Activated T-helper 1 cell treated with anti-CD3 and anti-CD28 coated beads, Interleukin-2, amount 50 U/mL, for 16 hours (primary cell): Measurements from ENCODE around the gene GJB6.

ENCODE experiments used
- DNase-seq, 2 donors: peaks; one replicate each; pipeline ENCODE4 v3.0.0-alpha.2; 2020; ENCODE audit warnings: low read depth in 1 of 2, low spot score in 1 of 2

GJB6 gene

DNA sequence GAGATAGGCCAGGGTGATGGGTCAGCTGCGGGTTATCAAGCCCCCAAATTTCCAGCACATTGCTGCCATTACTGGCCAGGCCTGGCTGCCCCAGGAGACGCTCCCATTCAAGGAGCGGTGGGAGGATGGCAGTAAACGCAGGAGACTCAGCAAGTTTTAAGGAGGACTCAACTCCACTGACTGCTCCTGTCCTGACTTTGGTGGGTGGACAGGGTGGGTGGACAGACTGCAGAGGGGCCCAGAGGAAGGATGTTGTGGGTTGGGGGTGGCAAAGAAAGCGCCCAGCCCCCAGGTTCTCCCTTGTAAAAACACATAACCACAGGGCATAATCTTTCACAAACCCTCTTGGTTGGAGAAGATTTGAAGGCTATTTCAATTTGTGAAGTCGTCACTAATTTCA is 4.4 kb downstream of the GJB6 start:
- DNase-seq, result no peak

DNA sequence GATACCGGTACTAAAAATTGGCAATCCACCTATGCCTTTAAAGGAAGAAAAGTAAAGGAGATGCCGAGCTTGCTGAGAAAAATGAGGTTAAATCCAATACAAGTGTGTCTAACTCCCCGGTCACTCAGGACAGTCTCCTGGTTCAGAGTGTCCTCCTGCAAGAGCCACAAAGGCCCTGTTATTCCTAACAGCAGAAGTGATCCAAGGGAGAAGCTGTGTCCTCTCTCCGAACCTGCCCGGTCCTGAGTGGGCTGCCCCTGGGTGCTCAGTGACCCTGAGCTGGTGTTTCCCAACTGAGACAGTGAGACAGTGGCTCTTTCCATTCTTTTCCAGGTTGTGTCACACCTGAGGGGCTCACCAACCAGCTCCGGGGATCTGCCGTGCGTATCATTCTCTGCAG is 4.8 kb downstream of the GJB6 start:
- no peak for DNase-seq

DNA sequence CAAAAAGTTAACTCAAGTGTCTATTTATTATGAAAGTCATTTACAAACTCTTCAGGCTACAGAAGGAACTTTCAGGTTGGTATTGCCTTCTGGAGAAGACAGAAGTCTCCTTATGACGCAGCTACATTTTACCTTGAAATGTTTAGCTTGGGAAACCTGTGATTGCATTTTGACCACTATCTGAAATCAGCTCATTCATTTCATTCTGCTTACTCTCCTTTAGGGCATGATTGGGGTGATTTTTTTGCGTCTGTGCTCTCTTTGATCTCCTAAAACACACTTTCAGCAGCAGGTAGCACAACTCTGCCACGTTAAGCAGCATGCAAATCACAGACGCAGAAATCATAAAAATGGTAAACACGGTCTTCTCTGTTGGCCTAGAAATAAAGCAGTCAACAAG is 9.6 kb downstream of the GJB6 start:
- DNase-seq, result no peak

DNA sequence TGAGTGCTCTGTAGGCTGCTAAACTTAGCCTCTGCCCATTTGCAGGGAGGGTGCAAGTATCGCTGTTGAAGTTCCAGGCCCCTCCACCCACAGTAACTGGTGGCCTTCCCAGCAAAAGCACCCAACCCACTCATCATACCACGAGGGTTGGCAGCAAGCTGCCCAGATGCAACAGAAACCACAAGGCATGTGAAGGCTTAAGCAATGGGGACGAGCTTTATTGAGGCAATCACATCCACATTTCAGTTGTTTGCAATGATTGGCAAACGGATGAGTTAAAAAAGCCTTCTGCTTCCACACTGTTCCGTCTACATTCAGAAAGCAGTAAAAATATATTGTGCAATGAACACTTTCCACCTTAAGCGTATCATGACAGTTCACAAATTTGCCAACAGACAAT is 10.3 kb downstream of the GJB6 start:
- DNase-seq, result no peak

DNA sequence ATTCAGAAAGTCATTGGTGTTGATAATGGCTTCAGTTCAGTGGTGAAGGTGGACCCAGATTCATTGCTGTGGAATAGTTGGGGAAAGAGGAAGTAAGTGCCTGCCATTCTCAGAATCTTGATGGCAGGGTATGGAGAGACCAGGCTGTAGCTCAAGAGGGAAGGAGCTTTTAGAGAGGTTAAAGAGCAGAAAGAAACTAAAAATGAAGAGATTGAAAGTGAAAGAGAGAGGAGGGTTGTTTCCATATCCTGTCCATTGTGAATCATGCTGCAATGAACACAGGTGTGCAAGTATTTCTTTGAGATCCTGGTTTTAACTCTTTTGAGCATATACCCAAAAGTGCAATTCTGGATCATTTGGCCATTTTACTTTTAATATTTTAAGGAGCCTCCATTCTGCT is 12.5 kb downstream of the GJB6 start:
- DNase-seq, result no peak

DNA sequence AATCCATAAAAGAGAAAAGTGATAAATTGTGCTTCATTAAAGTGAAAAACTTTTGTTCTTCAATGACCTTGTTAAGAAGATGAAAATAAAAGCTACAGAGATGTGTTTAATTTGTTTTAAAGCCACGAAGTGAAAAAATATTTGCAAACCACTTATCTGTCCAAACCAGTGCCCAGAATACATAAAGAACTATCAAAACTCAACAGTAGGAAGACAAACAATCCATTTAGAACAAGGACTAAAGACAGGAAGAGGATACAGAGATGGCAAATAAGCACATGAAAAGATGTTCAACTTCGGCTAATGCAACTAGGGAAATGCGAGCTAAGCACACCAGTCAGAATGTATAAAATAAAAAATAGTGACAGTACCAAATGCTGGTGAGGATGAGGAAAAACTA is 15.0 kb downstream of the GJB6 start:
- no peak for DNase-seq

DNA sequence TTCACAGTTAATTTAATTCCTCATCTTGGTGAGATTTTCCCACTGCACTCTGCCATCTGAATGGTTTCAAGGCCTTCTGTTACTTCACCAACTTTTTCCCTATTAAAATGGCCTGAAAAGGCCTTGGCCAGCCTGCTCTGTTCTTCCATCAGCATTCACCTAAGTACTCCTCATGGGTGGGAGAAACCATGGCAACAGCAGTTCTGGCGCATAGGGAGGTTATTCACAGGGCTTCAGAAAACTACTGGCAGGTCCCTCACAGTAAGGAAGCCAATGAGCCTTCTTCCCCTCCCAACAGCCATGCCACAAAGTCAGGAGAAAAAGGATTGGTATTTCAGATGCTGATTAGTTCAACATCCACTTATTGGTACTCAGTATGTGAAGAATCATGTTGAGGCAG is 22.2 kb downstream of the GJB6 start:
- DNase-seq, result no peak

DNA sequence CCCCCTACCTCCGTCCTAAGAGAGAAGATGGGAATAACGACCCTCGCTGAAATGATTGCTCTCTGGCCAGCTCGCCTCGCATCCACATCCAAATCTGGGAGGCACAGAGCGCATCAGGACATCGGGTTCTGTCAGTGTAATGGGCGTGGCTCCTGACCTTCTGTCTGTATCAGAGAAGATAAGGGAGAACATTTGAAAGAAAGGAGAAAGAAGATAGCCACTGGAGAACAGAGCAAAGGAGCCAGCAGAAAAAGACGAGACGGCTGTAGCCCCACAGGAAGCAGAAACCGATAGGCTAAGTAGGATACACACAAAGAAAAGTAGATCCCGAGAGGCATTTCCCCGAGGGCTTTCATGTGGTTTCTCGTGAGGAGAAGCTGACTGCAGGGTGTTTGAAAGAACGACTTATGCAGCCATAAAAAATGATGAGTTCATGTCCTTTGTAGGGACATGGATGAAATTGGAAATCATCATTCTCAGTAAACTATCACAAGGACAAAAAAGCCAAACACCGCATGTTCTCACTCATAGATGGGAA is 25.4 kb downstream of the GJB6 start:
- no peak for DNase-seq

DNA sequence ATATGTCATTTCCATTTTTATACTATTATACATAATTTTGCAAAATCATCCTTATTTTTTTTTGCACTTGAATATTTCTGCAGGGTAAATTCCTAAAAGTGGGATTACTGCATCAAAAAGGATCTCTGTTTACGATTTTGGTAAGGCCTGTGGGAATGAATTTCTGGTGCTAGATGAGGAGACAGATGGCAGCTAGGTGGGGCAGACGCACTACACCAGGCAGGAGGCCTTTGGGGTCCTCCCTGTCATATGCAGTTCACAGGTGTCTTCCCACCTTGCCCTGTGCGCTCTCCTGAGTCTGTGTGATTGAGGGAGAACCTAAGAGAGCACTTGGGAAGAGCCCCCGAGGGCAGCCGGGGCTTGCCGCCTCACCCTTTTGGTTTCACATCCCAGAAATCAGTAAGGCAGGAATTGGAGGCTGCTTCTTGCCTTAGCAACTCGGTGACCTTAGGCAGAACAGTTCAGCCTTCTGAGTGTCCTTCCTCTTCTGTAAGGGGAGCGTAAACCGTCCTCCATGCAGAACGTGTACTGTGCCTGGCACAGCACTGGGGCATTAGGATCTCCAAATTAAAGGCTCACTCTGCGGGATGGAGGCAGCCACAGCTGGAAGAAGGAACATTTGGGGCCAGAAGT is 25.9 kb downstream of the GJB6 start:
- DNase-seq, result no peak

DNA sequence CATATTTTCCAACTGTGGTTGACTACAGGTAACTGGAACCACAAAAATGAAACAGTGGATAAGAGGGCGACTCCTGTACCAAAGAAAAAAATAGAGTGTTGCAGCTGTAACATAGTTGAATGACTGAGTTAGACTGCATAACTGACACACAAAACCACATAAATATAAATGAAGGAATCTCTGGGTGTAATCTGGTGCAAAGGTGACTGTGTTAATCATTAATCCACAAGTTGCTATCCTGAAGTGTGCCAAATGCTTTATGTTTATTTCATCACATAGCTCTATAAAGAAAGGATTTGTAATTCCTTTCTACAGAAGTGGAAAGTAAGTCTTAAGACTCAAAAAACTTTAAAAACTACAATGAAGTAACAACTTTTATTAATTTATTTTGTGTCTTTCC is 33.3 kb downstream of the GJB6 start:
- DNase-seq, result no peak

DNA sequence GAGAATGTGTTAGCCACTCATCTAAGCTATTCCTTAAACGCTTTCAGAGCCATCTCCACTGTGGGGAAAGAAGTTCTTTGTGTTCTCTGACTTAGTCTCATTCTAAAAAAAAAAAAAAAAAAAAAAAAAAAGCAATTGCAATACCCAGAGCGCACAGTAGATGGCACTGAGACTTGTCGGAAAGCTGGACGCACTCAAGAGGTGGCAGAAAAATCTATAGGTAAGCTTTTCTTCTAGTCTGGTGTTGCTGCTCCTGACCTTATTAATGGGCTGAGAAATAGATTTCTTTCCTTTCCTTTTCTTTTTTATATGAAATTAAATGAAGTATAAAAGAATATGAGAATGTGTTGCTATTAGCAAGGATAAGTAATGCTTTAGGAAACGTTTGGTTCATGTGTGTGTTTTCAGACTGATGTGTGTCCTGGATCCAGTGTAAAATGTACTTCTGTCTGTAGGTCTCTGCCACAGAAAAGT is 34.7 kb downstream of the GJB6 start:
- no peak for DNase-seq

DNA sequence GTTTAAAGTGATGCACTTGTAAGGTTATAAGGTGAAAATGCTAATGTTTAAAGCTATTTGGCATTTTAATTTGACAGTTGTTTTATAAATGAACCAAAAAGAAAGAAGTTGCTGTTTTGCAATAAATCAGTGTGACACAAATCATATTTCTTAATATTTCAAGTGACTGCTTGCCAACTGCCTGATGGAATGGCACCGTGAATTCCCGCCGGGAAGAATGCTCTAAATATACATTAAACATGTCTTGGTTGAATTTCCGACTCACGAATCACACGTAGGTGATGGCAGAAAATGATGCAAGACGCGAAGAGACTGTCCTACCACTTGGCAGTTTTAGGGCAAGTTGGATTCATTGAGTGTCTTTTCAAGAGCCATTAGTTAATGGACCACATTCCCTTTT is 36.3 kb downstream of the GJB6 start:
- no peak for DNase-seq

DNA sequence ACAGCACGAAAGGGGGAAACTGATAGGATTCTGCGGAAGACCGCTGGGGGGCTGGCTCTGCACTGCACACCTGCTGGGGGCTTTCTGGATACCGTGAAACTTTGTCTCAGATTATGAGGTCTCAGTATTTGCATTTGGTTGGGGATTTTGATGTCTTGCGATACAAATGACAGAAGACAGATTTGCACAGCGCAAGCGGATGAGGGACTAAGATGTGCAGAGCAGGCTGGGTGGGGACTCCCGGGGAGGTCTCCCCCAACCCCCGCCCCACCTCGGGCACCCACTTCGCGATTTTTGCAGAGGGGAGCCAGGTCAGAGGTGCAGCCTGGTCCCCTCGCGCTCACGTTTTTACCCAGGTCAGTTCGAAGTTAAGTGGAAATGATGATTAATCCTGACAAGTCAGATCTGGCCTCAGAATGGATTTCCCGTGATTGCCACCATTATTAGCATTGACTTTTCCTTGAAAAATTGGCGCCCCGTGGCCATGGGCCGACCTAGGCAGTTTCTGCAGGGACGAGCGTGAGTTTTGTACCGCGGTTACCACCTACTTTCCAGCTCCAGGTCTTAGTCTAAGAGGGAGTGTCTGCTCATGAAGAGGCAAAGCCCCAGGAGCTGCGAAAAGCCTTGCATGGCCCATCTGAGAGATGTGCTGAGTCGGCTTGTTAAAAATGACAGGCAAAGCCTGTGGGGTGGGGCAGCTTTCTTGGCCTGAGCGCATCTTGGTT is 38.0 kb downstream of the GJB6 start:
- DNase-seq, result no peak

DNA sequence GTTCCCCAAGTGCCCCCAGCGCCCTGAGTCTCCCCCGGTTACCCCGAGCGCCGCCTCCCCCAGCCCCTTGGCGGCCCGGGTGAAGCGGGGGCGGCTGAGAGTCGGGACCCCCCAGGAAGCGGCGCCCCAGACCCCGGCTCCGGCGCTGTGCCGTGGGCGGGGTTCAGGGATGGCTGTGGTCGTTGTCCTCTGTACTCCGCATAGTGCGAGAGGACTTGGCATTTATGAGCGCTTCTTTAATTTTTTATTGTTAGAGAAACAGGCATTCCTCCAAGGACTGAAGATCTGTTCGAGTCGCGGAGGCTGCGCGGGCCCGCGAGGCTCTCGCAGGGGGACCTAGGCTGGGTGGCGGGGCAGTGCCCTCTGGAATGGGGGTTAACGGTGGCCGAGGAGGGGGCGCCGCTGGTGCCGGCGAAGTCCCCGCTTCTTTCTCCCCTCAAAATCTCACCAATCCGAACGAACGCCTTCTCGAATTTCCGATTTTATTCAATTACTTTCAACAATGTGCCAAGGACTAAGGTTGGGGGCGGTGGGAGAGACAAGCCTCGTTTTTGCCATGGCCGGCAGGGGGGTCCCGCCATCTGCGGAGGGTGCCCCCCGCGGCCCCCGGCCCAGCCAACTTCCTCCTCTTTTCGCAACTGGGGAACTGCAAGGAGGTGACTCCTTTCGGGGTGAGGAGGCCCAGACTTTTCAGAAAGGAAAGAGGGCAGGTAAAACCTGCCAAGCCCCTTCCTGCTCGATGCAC is 38.8 kb downstream of the GJB6 start:
- no peak for DNase-seq

DNA sequence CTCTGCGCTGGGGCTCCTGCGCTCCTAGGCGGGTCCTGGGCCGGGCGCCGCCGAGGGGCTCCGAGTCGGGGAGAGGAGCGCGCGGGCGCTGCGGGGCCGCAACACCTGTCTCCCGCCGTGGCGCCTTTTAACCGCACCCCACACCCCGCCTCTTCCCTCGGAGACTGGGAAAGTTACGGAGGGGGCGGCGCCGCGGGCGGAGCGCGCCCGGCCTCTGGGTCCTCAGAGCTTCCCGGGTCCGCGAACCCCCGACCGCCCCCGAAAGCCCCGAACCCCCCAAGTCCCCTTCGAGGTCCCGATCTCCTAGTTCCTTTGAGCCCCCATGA is 39.3 kb downstream of the GJB6 start, which contains the start of gene GJB2:
Gene GJB2 (minus strand): TSS at position 103 of the 326 bp plus-strand sequence. CDS start 3,357 bp downstream, outside the sequence.
- no peak for DNase-seq

DNA sequence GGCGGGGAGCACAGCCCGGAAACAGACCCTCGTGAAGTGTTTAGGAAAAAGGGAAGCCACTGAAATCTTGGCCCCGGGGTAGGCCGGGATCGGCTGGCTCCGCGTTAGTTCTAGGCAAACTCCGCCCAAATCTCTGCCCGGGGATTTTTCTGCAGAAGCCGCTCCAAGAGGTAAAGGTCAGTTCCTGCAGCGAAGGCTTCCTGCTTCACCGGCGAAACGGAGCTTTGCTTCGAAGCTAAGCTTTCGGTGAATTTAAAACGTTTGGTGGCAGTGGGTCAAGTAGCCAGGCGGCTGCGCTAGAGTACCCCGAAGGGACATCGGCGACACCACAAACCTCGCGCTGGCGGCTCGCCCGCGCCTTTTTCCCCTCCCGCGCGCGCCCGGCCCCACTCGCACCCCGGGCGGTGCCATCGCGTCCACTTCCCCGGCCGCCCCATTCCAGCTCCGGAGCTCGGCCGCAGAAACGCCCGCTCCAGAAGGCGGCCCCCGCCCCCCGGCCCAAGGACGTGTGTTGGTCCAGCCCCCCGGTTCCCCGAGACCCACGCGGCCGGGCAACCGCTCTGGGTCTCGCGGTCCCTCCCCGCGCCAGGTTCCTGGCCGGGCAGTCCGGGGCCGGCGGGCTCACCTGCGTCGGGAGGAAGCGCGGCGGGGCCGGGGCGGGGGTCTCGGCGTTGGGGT is 39.8 kb downstream of the GJB6 start:
- no peak for DNase-seq

DNA sequence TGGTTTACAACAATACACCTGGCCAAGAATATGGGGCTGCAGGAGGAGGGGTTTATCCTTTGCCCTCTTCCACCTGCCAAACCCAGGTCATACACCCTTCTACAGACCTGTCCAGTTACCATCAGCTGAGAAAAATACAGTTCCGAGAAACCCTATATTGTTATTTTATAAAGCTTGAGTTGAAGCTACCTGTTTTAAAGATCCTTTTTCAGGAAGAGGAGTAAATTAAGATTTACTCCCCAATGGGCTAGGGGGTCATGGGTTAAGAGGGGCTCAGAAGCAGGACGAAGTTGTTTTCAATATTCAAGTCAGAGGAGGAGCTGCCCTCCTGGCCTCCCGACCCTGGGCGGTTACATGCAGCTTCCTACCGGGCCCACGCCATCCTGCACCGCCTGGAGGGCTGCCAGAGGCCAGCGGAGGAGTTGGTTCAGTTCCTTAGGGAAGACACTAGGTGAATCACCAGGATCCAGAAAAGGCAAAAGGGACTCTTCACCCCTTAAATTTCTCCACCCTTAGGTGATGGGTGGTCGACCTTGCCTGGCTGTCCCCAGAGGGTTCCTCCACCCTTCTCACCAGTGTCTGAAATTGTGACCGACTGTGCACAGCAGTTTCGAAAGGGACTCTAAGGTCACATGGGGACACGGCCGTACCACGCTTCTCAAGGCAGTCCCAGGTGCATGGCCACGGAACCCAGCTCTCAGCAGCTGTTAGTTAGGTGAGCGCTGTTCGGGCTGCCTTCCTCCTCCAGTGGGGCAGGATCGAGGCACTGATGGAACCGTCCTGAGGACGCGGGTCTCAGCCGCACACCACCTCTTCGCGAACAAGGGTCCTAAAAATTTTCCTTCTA is 40.6 kb downstream of the GJB6 start:
- no peak for DNase-seq

DNA sequence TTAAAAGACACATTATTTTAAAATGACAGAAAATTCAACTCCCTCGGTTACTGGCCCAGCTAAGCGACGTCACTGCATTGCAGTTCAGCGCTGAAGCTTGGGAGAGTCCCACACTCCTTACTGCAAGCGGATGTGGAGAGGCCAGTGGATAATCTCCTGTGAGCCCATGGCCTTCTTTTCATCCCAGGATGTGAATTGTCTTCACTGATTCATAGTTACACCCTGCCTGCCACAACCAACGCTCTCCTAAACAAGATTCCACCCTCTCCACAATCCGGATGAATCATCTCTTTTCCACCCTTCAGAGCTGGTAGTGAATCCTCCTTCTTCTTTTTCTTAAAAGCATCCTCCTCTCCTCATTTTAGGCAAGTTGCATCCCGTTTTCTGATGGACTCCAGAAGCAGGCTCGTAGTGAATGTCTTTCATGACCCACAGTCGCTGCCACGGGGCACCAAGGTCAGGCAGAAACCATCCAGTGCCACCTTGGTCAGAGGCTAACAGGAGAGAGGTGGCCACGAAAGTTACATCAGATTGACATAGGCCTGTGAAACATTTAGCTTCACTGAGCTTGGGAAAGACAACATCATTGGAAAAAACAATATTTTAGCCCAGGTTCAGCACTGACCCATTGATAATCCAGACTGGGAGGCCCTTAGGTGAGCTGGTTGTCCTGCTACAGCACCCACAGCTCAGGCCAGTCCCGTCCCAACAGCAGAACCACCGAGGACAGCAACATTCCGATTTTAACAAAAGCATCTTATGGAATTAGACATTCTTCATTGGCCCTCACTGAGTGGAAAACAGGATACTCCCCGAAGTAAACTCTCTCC is 41.4 kb downstream of the GJB6 start:
- DNase-seq, result no peak

DNA sequence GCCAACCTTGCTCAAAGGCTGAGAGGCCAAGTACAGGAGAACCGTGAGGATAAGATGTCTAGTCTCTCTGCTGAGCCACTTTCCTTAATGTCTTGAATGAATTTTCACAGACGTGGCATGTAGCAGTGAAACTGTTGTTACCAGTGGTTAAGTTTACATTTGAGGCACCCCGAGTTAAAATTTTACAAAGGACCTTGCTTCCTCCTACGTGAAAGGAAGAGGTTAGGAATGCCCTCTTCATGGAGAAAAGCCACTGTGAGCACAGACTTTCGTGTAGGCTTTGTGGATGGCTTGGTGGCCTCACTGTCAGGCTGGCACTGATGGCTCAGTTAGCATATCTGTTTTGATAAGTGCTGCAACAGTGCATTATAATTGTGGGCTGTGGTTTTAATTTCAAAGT is 42.0 kb downstream of the GJB6 start:
- no peak for DNase-seq
